GM21381 (cell line): ENCODE data around the gene LTB4R2.

Source experiments
- ATAC-seq: cut with Tn5 transposase; IDR thresholded peaks from one replicate; pipeline ENCODE4 v1.9.1; 2021; ENCODE audit warnings: mild to moderate bottlenecking, moderate library complexity; ENCODE audit not compliant: unreplicated experiment

The LTB4R2 gene

GRCh38 chr14:24298892-24299254 lies 11.1 kb upstream of the LTB4R2 start:
- peak; percentile 1 for ATAC-seq

DNA sequence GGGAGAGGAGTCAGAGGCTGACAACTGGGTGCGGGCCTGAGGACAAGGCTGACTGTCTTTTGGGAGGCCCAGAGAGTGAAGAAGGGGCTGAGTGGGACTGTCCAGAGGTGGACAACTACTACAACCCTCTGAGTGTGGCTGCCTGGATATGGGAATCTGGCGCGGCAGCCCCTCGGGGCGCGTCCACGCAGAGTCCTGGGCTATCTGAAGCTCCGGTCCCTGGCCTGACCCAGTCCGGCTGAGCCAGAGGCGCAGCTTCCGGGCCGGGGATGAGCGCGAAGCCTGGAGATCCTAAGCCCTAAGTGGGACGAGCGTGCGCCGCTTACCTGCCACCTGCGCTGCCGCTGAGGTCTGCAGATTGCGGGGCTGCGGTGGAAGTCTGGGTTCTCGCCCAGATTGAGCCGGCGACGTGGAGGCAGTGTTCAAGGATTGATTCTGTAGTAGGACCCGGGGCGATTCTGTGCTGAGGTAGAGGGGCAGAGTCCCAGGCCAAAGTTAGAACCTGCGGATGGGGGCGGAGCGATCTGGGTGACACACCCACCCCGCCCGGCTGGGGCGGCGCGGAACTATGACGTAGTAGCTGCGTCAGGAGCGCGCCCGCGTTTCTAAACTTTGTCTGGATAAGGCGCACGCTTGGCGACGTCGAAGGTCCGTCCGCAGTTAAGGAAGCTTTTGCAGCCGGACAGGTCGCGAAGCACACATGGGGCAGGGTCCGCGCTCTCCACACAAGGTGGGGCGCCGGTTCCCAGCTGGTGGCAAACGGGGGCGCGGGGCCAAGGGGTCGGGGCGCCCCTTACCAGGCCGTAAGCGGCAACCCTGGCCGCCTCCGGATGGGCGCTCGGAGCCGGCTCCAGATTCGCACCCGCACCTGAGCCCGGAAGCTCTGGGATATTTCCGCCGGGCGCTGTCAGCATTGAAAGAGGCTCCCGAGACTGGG lies 10.4 kb upstream of the LTB4R2 start, which contains the start of the genes DHRS1 and NOP9:
Gene DHRS1 (minus strand): TSS at position 526 of the 937 bp plus-strand sequence. CDS start 674 bp downstream, outside the sequence.
Gene NOP9 (plus strand): TSS at position 596 of the 937 bp plus-strand sequence. CDS start 105 bp downstream, at position 701.
- peak; percentile 70 for ATAC-seq

DNA sequence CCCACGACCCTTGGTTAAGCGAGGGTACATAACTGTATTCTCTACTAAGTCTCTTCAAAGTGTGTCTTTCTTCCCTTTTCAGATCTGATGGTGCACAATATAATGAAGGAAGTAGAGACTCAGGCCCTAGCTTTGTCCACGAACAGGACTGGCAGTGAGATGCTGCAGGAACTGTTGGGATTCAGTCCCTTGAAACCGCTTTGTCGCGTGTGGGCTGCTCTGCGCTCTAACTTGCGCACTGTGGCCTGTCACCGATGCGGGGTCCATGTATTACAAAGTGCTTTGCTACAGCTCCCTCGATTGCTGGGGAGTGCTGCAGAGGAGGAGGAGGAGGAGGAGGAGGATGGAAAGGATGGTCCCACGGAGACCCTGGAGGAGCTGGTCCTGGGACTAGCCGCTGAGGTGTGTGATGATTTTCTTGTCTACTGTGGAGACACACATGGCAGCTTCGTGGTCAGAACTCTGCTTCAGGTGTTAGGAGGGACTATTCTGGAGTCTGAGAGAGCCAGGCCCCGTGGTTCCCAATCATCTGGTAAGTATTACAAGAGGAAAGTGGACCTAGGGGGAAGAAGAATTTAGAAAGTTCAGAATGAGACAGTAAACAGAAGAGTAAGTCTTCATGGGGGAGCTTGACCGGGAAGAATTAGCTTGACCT lies 9.5 kb upstream of the LTB4R2 start:
- no peak for ATAC-seq

- no peak for ATAC-seq
These were observed 5.9 kb upstream of the LTB4R2 start for GRCh38 chr14:24304019-24304387.

GRCh38 chr14:24307156-24307574 lies 2.8 kb upstream of the LTB4R2 start:
- ATAC-seq = no peak

GRCh38 chr14:24307575-24308341 lies 2.2 kb upstream of the LTB4R2 start, which contains the start of gene CIDEB:
CIDEB (minus strand) TSS chr14:24307977; CDS start chr14:24307858, 119 bp downstream.
- no peak for ATAC-seq

GRCh38 chr14:24308342-24309124 lies 1.4 kb upstream of the LTB4R2 start:
- no peak for ATAC-seq

GRCh38 chr14:24310265-24310645 lies 315 bp downstream of the LTB4R2 start:
- ATAC-seq = no peak

DNA sequence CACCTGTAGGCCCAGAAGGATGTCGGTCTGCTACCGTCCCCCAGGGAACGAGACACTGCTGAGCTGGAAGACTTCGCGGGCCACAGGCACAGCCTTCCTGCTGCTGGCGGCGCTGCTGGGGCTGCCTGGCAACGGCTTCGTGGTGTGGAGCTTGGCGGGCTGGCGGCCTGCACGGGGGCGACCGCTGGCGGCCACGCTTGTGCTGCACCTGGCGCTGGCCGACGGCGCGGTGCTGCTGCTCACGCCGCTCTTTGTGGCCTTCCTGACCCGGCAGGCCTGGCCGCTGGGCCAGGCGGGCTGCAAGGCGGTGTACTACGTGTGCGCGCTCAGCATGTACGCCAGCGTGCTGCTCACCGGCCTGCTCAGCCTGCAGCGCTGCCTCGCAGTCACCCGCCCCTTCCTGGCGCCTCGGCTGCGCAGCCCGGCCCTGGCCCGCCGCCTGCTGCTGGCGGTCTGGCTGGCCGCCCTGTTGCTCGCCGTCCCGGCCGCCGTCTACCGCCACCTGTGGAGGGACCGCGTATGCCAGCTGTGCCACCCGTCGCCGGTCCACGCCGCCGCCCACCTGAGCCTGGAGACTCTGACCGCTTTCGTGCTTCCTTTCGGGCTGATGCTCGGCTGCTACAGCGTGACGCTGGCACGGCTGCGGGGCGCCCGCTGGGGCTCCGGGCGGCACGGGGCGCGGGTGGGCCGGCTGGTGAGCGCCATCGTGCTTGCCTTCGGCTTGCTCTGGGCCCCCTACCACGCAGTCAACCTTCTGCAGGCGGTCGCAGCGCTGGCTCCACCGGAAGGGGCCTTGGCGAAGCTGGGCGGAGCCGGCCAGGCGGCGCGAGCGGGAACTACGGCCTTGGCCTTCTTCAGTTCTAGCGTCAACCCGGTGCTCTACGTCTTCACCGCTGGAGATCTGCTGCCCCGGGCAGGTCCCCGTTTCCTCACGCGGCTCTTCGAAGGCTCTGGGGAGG lies 985 bp downstream of the LTB4R2 start, which contains the start of gene LTB4R:
Gene LTB4R (plus strand): TSS at position 857 of the 959 bp plus-strand sequence. CDS start 4,150 bp downstream, outside the sequence.
- ATAC-seq = peak; percentile 66

GRCh38 chr14:24311837-24312615 lies 2.1 kb downstream of the LTB4R2 start:
- no peak for ATAC-seq

- ATAC-seq = no peak
These were observed 3.0 kb downstream of the LTB4R2 start for GRCh38 chr14:24312736-24313507.

DNA sequence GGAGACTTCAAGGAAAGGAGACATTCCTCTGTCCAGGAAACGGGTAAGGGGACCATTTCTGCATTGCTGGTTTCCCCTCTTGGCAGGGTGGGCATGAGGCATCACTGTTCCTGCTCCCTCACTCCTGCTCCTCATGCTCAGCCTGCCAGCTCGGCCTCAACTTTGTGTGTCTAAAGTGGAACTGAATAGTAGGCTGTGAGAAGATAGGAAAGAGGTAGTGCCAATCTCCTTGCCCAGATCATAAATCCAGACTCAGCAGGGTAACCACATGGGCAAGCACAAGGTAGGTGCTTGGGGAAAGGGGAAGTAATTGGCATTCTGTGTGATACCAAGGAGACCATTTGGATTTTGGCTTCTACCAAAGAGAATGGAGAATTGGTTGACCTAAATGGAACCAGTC lies 4.0 kb downstream of the LTB4R2 start:
- ATAC-seq = no peak

DNA sequence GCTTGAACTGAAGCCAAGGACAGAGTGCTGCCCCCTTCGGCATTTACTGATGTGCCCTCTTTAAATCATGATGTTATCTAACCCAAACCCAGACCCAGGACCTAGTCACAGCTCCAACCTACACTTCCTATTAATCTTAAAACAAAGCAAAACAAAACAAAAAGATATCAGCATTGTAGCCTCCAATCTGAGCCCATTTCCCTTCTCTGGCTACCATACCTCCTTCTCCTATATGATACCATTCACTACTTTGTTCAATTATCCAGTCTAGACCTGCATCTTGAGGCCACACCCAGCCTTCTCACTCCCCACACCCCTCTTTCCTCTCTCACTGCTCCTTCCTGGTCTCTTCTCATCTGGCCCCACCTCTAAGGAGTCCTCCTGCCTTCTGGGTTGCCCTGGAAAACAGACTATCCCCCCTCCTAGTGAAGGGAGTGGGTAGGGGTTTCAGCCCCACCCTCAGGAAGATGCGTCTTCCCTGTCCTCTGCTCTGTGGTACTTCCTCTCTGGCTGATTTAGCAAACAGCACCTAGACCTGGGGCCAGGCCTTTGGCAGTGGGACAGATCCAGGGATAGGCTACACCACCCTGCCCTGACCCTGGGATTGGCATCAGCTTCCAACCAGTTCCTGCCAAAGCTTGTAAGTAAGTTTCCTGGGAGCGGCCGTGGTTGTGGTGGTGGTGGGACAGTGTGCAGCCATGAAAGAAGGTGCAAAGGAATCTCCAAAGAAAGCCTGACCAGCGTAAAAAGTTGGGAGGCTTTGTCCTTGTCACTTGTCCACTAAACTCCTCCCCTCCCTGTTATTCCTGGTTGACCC lies 4.6 kb downstream of the LTB4R2 start:
- no peak for ATAC-seq

- no peak for ATAC-seq
These were observed 5.4 kb downstream of the LTB4R2 start for GRCh38 chr14:24315243-24315806.

DNA sequence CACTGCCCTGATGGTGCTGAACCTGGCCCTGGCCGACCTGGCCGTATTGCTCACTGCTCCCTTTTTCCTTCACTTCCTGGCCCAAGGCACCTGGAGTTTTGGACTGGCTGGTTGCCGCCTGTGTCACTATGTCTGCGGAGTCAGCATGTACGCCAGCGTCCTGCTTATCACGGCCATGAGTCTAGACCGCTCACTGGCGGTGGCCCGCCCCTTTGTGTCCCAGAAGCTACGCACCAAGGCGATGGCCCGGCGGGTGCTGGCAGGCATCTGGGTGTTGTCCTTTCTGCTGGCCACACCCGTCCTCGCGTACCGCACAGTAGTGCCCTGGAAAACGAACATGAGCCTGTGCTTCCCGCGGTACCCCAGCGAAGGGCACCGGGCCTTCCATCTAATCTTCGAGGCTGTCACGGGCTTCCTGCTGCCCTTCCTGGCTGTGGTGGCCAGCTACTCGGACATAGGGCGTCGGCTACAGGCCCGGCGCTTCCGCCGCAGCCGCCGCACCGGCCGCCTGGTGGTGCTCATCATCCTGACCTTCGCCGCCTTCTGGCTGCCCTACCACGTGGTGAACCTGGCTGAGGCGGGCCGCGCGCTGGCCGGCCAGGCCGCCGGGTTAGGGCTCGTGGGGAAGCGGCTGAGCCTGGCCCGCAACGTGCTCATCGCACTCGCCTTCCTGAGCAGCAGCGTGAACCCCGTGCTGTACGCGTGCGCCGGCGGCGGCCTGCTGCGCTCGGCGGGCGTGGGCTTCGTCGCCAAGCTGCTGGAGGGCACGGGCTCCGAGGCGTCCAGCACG lies 6.1 kb downstream of the LTB4R2 start:
- ATAC-seq = no peak

- ATAC-seq = no peak
These were observed 6.6 kb downstream of the LTB4R2 start for GRCh38 chr14:24316597-24316950.
